Hepatocyte (in vitro differentiated cells): ENCODE results near the gene CSRP1.

Experiments
- EZH2 ChIP-seq: fragments of 200-600 bp; sonication (generic); IDR thresholded peaks from 2 replicates; pipeline ENCODE4 v1.6.1; 2016; ENCODE audit warnings: antibody characterized with exemption, mild to moderate bottlenecking, borderline replicate concordance
- EZH2phosphoT487 ChIP-seq: fragments of 200-600 bp; sonication (generic); IDR thresholded peaks from one replicate; pipeline ENCODE4 v1.6.1; 2018; ENCODE audit warnings: antibody characterized with exemption, mild to moderate bottlenecking, low read depth, moderate library complexity; ENCODE audit not compliant: unreplicated experiment, severe bottlenecking
- TF ChIP-seq, protein P1 (sequence below): fragments of 200-600 bp; sonication (generic); IDR thresholded peaks from 2 replicates; pipeline ENCODE4 v1.5.1; 2016; ENCODE audit warnings: antibody characterized with exemption, mild to moderate bottlenecking; ENCODE audit not compliant: poor library complexity

DNA sequence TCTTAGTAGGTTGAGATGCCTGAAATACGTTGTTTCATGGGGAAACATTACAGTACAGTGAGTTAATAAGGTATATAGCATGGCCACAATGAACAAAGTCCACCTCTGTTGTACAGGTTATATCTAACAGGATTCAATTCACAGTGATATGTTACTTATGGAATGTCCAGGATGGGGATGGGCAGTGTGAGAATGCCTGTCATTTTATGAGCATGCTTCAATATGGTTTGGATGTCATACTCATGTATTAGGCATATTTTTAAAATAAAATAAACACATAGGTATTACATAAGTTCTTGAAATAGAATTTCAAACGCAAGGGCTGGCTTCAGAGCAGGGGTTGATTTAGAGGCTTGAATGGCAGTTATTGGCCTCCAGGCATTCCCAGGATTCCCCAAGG lies 31.8 kb downstream of the CSRP1 start:
- TF ChIP-seq, protein P1, sequence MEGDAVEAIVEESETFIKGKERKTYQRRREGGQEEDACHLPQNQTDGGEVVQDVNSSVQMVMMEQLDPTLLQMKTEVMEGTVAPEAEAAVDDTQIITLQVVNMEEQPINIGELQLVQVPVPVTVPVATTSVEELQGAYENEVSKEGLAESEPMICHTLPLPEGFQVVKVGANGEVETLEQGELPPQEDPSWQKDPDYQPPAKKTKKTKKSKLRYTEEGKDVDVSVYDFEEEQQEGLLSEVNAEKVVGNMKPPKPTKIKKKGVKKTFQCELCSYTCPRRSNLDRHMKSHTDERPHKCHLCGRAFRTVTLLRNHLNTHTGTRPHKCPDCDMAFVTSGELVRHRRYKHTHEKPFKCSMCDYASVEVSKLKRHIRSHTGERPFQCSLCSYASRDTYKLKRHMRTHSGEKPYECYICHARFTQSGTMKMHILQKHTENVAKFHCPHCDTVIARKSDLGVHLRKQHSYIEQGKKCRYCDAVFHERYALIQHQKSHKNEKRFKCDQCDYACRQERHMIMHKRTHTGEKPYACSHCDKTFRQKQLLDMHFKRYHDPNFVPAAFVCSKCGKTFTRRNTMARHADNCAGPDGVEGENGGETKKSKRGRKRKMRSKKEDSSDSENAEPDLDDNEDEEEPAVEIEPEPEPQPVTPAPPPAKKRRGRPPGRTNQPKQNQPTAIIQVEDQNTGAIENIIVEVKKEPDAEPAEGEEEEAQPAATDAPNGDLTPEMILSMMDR = no peak
- TF ChIP-seq EZH2 (no peak), EZH2phosphoT487 (no peak)
